GM18909 (cell line): ENCODE data around the gene CDC42BPA.
"Not testable (repeated sequence)": the region's sequence is repeated elsewhere in the genome, so short reads cannot be mapped to it uniquely, and the experiment has no call there.

Experiments used
- ATAC-seq: cut with Tn5 transposase; IDR thresholded peaks from one replicate; pipeline ENCODE4 v1.9.1; 2021; ENCODE audit warnings: mild to moderate bottlenecking; ENCODE audit not compliant: unreplicated experiment, poor library complexity

Gene CDC42BPA

DNA sequence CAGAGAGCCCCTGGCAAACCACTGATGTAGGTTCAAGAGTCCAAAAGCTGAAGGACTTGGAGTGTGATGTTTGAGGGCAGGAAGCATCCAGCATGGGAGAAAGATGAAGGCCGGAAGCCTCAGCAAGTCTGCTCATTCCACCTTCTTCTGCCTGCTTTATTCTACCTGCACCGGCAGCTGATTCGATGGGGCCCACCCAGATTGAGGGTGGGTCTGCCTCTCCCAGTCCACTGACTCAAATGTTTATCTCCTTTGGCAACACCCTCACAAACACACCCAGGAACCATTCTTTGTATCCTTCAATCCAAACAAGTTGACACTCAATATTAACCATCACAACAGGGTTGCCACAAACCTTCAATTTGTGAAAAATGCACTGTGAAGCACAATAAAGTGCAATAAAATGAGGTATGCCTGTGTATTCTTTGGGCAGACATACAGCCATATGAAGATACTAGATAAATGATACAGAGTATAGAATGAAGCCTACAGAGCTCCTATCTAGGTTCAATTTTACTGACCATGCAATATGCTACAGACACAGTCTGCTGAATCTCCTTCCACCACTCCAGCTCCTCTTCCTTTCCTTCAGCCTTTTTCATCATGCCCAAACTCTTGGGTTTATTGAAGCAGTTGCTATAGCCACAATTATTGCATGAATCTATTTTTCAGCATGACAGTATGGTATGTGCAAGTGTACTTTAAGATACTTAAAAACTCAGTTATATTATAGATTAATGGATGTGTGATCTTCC lies 24.0 kb upstream of the CDC42BPA start:
- no peak for ATAC-seq

DNA sequence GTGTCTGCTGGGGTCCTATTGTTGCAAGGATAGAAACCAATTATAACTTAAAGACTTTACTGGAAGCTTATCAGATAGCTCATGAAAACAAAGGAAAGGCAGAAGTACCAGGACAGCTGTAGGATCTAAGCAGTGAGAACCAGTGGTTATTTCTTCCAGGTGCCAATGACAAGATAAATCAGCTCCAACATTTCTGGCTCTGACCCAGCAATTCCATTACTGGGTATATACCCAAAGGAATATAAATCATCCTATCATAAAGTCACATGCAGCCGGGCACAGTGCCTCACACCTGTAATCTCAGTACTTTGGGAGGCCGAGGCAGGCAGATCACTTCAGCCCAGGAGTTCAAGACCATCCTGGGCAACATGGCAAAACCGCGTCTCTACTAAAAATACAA lies 17.8 kb upstream of the CDC42BPA start:
- not testable (repeated sequence) for ATAC-seq

DNA sequence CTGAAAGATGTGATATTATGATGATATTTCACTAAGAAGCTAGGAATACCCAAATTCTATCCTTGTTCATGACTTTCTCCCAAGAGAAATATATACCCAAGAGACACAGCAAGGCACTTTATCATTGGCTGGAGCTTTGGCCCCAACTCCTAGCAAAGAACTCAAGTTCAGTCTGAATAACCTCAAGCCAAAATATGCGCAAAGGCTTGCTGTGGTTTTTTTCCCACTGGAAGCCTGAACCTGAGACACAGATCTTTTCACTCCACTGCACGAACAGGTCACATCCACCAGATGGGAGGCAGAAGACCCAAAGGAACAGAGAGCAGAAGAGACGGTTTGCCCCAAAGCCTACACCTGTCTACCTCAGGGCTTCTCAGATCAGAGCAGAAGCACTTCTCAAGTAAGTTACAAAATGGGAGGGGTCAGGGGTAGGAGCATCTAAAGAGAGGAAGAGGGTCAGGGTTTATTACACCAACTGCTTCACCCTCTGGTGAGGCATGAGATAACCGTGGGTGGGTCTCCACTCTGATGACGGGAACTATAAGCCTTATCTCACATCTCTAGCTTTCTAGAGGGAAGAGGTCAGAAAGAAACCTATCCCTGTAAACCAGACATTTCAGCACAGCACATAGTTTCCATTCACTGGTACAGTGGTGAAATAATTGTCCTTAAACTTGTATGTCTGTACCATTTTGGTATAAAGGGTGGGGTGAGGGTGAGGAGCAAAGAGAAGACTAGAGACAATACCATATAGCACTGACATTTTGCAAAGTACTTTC lies 17.1 kb upstream of the CDC42BPA start:
- ATAC-seq = no peak

DNA sequence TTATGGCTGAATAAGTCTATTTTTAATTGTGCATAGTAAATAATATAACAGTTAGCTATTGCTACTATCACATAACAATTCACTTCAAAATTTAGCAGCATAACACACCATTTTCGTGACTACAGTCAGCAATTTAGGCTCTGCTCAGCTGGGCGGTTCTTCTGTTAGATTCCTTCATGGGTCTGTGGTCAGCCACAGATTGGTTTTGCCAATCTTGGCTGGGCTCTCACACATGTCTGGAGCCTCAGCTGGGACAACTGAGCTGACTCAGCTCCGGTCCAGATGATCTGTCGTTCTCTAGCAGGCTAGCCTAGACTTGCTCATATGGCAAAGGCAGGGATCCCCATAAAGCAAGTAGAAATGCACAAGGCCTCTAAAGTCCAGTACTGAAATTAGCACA lies 15.1 kb upstream of the CDC42BPA start:
- no peak for ATAC-seq

DNA sequence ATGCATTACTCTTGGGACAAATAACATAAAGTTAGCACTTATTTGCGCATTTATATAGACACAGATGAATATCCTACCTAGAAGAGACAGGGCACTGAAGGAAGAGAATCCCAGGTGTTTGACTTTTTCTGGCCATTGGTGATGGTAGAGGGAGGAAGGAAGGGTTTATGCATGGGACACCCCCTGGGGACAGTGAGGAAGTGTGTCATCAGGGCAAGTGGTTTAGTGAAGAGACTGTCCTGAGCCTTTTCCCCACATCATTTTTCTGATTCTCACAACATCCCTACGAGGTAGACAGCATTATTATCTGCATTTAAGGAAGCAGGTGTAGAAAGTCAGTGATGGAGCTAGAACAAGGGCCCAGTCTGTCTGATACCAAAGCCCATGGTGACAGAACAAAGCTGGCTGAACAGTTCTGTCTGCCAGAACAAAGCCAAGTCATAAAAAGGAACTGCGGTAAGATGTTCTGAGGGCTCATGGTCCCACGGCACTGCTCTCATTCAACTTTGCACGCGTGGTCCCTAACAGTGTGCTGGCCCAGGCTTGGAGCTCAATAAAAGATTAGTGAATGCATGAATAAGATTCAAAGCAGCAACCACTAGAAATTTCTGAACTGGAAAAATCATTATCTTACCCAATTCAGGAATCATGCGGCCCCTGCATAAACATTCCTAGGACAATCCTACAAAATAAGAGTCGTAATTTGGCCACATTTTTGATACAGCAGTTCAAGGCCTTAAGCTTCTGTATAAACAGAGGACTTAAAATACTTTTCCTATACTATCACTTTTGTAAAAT lies 12.2 kb upstream of the CDC42BPA start:
- no peak for ATAC-seq

DNA sequence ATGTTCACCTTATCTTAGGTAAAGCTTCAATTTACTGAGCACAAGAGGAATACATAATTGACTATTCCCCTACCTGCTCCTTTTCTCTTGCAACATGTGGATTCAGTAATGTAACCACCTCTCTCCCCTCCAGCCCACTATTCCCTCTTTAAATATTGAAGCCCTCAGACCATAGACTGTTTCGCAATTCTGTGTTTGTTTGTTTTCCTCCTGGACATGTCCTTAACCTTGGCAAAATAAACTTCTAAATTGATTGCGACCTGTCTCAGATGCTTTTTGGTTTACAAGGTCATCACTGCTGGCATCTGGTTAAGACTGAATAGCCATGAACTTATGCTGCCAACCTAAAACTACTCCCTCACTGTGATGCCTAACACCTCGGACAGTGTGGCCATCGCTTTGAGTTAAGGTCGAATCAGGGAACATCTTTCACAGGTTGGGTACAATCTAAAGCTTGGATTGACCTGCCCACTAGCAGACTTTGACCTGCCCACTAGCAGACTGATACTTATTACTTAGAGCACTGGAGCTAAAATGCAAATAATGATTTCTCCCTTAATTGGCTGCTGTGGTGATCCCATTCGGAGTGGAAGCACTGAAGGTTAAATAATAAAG lies 10.2 kb upstream of the CDC42BPA start:
- ATAC-seq = no peak

DNA sequence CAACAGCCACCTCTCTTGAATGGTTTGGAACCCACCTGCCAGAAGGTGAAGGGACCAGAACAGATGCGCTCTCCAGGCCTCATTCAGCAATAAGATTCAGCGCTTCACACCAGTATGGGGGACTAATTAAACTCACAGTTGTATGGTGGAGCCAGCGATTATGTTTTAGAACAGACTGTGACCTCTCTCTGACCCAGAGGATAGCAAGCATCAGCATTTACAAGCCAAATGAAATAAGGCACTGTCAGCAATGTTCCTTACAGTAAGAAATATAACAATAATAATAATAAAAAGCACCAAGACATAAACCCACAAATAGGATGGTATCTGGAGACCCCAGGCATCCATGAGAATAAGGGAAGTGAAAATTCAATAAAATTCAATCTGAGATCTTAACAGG lies 6.9 kb upstream of the CDC42BPA start:
- no peak for ATAC-seq

DNA sequence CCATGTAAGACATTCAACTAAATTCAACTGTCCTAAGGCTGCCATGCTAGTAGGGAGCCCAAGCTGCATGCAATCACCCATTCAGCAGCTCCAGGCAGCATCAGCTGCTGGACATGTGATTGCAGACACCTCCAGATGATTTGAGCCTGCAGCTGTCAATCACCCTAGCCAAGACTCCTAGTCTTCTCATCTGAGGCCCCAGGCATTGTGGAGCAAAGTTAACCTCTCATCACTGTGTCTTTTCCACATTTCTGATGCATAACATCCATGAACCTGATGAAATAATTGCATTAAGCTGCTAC lies 5.6 kb upstream of the CDC42BPA start:
- ATAC-seq = no peak

DNA sequence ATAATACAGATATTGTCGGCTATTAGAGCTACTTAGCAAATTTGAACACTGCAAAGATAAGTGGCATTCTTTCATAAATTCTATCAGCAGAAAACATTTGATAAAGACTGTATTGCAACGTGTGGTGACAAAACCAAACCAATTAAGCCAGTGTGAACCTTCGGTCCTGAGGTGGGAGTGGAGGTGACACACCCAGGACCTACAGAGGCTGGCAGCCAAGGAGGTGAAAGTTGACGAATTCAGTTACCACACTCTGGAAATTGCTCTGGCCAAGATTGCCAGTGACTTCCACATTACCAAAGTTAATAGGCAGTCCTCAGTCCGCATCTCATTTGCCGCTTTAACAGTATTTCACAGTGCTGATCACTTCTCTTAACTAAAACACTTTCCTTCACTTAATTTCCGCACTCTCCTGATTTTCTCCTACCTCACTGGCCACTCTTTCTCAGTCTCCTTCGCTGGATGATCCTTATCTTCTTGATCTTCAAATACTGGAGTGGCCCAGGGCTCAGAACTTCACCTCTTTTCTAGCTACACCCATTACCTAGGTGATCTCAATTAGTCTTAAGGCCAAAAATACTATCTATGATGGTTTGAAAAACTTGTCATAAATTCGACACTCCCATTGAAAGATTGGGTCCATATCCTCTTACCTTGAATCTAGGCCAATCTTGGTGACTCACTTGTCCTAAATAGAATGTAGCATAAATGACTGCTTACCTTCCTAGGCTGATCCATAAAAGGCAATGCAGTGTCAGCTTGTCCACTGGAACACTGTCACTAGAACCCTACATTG lies 5.1 kb upstream of the CDC42BPA start:
- ATAC-seq = no peak

DNA sequence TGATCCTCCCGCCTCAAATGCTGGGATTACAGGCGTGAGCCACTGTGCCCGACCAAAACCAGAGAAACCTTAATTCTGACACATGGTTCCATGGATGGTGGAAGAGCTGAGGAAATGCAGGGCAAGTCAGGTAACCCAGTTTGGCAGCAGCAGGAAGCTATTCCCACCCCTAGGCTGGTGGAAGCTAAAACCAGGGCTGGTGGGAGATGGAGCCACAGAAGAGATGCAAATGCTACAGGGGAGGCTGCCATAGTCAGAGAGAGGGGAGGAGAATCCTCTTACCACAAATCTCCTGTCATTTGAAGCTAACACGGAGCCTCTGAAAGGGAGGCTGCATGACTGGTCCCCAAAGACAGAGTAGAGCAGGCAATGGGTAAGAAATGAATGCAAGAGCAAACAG lies 4.1 kb upstream of the CDC42BPA start:
- no peak for ATAC-seq

DNA sequence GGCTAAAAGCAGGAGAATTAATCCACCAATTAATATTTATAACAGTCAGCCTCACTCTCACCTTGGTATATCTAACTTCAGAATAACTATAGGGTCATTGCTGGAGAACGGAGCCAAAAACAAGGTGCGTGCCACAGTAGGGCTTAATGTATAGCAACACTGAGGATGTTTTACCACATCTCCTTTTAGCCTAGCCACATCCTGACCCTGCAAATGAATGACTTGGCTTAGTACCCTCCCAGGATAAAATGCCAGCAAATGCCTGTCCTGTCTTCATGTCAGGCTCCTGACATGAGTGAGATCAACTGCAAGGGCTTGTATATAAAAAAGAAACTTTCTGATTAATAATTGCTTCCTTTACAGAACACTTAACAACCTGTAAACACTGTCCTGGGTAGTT lies 2.7 kb upstream of the CDC42BPA start:
- peak; percentile 60 for ATAC-seq

DNA sequence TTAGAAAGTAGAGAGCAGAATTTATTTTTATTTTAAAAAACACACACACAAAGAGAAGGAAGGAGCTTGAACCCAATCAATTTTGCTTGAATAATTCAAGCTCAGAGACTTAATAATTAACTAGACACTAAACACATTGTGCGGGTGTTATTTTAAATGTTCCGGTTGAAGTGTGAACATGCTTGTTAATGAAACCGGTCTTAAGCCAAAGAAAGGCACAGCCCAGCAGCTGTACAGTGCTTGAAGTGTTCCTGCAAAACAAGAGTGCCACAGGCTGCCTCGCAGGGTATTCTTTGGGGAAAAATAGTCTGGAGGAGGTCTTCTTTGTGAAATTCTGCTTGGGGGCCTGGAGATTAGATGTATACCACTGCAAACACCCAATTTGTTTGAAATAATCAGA lies 2.2 kb upstream of the CDC42BPA start:
- ATAC-seq = no peak

DNA sequence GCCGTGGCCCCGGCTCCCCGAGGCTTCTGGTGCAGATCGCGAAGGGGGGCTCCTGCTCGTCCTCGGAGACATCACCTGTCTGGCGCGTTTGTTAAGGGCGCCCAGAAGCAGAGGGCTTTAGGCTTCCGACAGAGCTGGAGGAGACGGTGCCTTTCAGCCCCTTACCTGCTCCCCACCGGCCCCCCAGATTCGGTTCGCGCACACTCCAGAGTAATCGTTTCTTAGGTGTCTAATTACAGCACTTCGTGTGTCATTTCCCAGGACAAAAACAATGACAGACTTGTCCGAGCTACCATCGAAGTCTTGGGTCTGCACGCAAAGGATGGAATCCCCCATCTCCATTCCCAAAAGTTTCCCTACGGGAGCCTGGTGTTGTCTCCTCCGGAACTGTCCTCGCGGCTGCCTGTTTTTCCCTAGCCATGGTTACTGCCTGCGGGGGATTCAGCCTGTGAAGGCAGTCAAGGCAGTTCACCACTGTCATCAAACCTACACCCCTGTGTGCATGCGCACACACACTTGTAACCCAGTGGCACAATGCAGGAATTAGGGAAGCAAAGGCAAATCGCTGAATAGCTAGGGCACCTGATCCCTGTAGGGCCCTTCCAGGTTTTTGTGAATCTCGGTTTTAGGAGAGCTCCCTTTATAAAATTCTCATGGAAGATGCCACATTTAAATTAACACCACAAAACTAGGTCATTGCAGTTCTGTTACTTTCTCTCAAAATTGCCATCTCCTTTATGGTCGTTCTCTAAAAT lies 738 bp upstream of the CDC42BPA start:
- ATAC-seq = no peak

DNA sequence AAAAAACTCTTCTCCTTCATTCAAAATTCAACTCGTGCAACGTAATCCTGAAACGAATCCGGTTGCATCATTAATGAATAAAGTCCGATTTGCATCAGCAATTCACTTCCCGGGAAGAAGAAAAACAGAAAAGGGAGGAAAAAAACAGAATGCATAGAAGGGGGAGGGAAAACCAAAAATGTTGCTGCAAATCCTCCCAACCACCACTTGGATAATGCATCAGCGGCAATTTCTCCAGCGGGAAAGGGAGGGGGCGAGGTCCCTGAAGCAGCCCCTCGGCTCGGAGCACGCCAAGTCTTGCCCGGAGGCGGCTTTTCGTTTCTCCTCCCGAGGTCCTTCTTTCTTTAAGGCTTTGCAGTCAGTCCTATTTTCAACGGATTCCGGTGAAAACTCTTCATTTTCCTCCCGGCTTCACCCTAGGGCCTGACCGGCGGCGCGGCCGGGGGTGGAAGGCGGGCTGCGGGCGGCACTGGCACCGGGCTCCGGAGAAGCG lies 723 bp downstream of the CDC42BPA start:
- ATAC-seq = no peak

DNA sequence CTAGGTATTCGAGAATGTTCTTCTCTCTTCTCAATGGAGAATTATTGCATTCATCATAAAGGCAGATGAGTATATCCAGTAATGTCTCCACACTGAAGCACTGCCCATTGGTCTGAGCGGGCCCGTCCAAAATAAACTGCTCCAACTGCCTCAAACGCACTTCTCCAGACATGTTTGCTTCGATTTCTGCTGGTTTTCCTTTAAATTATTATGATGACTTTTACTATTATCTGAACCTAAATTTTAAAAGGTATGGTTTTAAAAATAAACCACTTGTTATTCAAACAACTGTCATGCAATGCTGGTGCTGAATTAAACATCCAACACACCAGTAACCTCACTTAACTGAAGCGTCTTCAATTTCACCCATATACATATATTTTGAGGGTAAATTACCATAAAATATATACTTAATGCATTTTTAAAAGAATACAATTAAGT lies 1.3 kb downstream of the CDC42BPA start:
- ATAC-seq = no peak

DNA sequence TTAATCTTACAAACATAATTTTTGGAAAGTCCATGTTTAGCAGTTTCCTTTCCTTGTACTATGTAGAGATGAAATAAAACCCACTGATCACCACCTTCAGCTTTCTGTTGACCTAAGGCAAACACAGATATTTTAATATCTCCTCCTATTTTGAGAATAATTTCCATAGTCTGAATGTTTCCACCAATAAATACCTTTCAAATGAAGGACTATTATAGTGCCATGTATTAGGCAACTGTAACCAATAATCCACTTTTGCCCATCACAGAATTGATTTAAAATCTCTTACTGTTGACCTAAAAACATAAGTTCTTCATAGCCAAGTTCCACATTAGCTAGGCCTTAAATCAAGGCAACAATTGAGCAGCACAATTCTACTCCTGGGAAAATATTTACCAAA lies 1.8 kb downstream of the CDC42BPA start:
- no peak for ATAC-seq

DNA sequence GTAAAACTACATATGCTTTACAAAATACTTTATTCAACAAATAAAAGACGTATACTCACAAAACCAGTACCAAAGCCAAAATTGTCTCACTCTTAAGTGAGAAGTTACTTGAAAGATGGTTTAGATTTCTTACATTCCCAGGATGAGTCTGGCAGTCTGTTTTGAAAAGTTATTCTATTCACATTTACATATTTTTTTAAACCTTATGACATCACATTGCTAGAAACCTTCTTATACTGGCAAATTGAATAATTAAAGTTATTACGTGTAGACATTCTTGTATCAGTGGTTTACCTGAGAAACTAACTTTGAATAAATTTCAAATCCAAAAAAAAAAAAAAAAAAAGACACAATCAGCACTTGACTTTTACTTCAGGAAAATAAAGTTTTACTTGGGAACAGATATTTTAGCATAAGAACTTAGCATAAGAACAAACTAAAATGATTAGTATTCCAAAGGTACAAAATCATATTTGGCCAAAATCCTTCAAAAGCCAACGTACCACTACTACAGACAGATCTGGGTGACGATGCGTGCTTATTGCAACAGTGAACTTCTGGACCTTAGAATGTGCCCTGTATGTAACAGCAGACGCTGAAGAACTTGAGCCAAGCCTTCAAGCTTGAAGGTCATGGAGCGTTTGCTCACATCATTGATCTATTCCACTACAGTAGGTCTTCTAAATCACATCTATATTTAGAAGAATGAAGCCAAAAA lies 2.5 kb downstream of the CDC42BPA start:
- ATAC-seq = no peak

DNA sequence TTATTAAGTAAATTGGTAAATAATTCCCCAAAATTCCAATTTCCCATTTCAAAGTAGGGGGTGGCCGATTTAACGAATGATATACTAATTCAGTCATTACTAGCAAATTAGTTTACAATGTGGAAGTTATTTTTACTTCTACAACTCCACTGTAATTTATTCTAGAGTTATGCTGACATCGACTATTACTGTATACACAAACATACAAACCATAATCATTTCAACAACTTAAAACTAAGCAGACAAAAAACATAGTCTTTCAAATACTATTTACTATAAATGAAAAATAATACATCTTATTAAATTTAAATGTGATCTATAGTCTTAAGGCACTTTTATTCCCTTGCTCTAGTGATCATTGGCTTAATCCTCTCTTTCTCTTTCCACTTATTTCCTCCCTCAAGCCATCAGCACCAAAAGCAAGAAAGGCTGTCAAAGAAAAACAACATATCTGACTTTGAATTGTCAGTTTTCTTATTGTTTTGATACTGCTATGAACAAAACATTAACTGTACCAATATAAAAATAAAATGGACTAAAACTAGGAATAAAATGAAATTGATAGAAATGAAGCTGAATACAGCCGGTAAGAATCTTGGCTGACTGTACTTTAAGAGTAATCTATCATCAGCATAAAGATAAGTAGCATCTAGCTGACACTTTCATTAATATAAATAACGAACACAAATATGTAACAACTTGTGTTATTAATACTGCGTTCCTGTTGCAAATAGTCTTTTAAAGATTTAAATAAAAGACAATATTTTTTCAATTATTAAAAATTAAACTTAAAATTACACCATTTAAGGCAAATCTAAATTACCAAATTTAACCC lies 4.1 kb downstream of the CDC42BPA start:
- no peak for ATAC-seq
